ENCODE results near the gene NPY.

- TF ChIP-seq CTCF (IDR thresholded peaks at IDR 0.05) (no peak), POLR2A (IDR thresholded peaks at IDR 0.05) (no peak)
Measured at GRCh38 chr7:24340727-24341126, 56.7 kb downstream of the NPY start.

Measured in transverse colon (tissue), 3 donors.